WTC11 (cell line): ENCODE data around the gene FBXO40. TPM values are rescaled to one million over a fixed set of nuclear protein-coding genes. Genes with fewer than 3 reads are reported as not detected.
A peak's percentile ranks its signal among the peaks of the same experiment; 100 is the strongest.

Experiments
- ATAC-seq: fragments of 200-7000 bp; cut with Tn5 transposase; 2 replicates; pipeline ENCODE4 v1.10.0; 2021; ENCODE audit warnings: mild to moderate bottlenecking, moderate library complexity
- CTCF ChIA-PET: fragments of 300-600 bp; sonication (Branson Sonifier 250); formaldehyde crosslinking; loops from one replicate; lab custom pipeline; 2021; ENCODE audit warnings: antibody characterized with exemption; lab: Charles Lee
- POLR2A ChIA-PET: fragments of 350-600 bp; sonication (Branson Sonifier 250); formaldehyde crosslinking; loops from one replicate; lab custom pipeline; 2021; ENCODE audit warnings: antibody characterized with exemption; lab: Charles Lee
- DNase-seq: peaks from one replicate; pipeline ENCODE4 v3.0.0; 2021; ENCODE audit warnings: low spot score
- H3K27ac Mint-ChIP-seq: 2 replicates; pipeline ENCODE4 v1.8.0; 2021; ENCODE audit warnings: mixed read lengths
- H3K27me3 Mint-ChIP-seq: 2 replicates; pipeline ENCODE4 v1.8.0; 2021; ENCODE audit warnings: low read depth, mild to moderate bottlenecking, moderate library complexity, mixed read lengths
- H3K36me3 Mint-ChIP-seq: 2 replicates; pipeline ENCODE4 v1.8.0; 2021; ENCODE audit warnings: mixed read lengths
- H3K4me1 Mint-ChIP-seq: 2 replicates; pipeline ENCODE4 v1.8.0; 2022; ENCODE audit warnings: mixed read lengths
- H3K4me3 Mint-ChIP-seq: 2 replicates; pipeline ENCODE4 v1.8.0; 2021; ENCODE audit warnings: mild to moderate bottlenecking, moderate library complexity, mixed read lengths
- H3K9me3 Mint-ChIP-seq: 2 replicates; pipeline ENCODE4 v1.8.0; 2021; ENCODE audit warnings: mixed read lengths
- ARID4B ChIP-seq: sonication (generic); formaldehyde crosslinking; IDR thresholded peaks from 2 replicates; pipeline ENCODE4 v1.8.0; 2023; ENCODE audit warnings: missing genetic modification reagents, mild to moderate bottlenecking, borderline replicate concordance
- ATF3 ChIP-seq: sonication (generic); formaldehyde crosslinking; conservative IDR thresholded peaks from 2 replicates; pipeline ENCODE4 v1.8.1; 2022; ENCODE audit warnings: mild to moderate bottlenecking, missing genetic modification reagents
- CREM ChIP-seq: sonication (generic); formaldehyde crosslinking; IDR thresholded peaks from 2 replicates; pipeline ENCODE4 v1.8.1; 2022; ENCODE audit warnings: mild to moderate bottlenecking, missing genetic modification reagents, moderate library complexity
- ESRRA ChIP-seq: sonication (generic); formaldehyde crosslinking; IDR thresholded peaks from 2 replicates; pipeline ENCODE4 v1.8.1; 2022; ENCODE audit warnings: mild to moderate bottlenecking, missing genetic modification reagents, borderline replicate concordance
- FOXK1 ChIP-seq: sonication (generic); formaldehyde crosslinking; IDR thresholded peaks from 2 replicates; pipeline ENCODE4 v1.8.0; 2022; ENCODE audit warnings: mild to moderate bottlenecking, moderate library complexity, missing genetic modification reagents
- GRHL2 ChIP-seq: fragments of 250-450 bp; sonication (Bioruptor Pico); IDR thresholded peaks from 2 replicates; pipeline ENCODE4 v1.8.0; 2022; ENCODE audit warnings: mild to moderate bottlenecking, moderate library complexity; ENCODE audit not compliant: insufficient replicate concordance, severe bottlenecking
- HMGXB4 ChIP-seq: sonication (generic); formaldehyde crosslinking; IDR thresholded peaks from 2 replicates; pipeline ENCODE4 v1.8.1; 2023; ENCODE audit warnings: mild to moderate bottlenecking, moderate library complexity, missing genetic modification reagents
- JUN ChIP-seq: sonication (generic); formaldehyde crosslinking; IDR thresholded peaks from 2 replicates; pipeline ENCODE4 v1.8.0; 2023; ENCODE audit warnings: mild to moderate bottlenecking, missing genetic modification reagents
- NFATC4 ChIP-seq: fragments of 250-450 bp; sonication (Bioruptor Pico); IDR thresholded peaks from 2 replicates; pipeline ENCODE4 v1.9.0; 2021; ENCODE audit warnings: mild to moderate bottlenecking
- NFE2L1 ChIP-seq: sonication (generic); formaldehyde crosslinking; IDR thresholded peaks from 2 replicates; pipeline ENCODE4 v1.8.1; 2023; ENCODE audit warnings: missing genetic modification reagents
- NR1H2 ChIP-seq: sonication (generic); formaldehyde crosslinking; IDR thresholded peaks from 2 replicates; pipeline ENCODE4 v1.9.0; 2021; ENCODE audit warnings: mild to moderate bottlenecking, moderate library complexity, missing genetic modification reagents
- SOX15 ChIP-seq: fragments of 250-450 bp; sonication (Bioruptor Pico); IDR thresholded peaks from 2 replicates; pipeline ENCODE4 v1.9.0; 2021; ENCODE audit warnings: mild to moderate bottlenecking
- TCF7 ChIP-seq: sonication (generic); formaldehyde crosslinking; IDR thresholded peaks from 2 replicates; pipeline ENCODE4 v1.8.0; 2022; ENCODE audit warnings: mild to moderate bottlenecking, low read depth, missing genetic modification reagents, moderate library complexity
- ZNF232 ChIP-seq: sonication (generic); formaldehyde crosslinking; IDR thresholded peaks from 2 replicates; pipeline ENCODE4 v1.8.0; 2022; ENCODE audit warnings: mild to moderate bottlenecking, missing genetic modification reagents
- ZNF317 ChIP-seq: sonication (generic); formaldehyde crosslinking; IDR thresholded peaks from 2 replicates; pipeline ENCODE4 v1.8.1; 2023; ENCODE audit warnings: low read depth, mild to moderate bottlenecking, moderate library complexity, missing genetic modification reagents, borderline replicate concordance
- ZNF396 ChIP-seq: fragments of 250-450 bp; sonication (Bioruptor Pico); IDR thresholded peaks from 2 replicates; pipeline ENCODE4 v1.8.0; 2021; ENCODE audit warnings: mild to moderate bottlenecking, moderate library complexity, borderline replicate concordance
- ZNF423 ChIP-seq: fragments of 250-450 bp; sonication (Bioruptor Pico); IDR thresholded peaks from 2 replicates; pipeline ENCODE4 v2.1.2; 2022; ENCODE audit warnings: mild to moderate bottlenecking, moderate library complexity
- total RNA-seq: library from RNA; stranded (reverse); gene quantifications from 3 replicates; pipeline ENCODE4 v1.2.3, GENCODE V29; 2021
- TF ChIP-seq, protein P1 (sequence below): sonication (generic); formaldehyde crosslinking; IDR thresholded peaks from 2 replicates; pipeline ENCODE4 v1.8.1; 2022; ENCODE audit warnings: missing genetic modification reagents, borderline replicate concordance
- TF ChIP-seq, protein P2 (sequence below): fragments of 200-600 bp; IDR thresholded peaks from 2 replicates; pipeline ENCODE4 v1.8.0; 2022; ENCODE audit warnings: antibody characterized with exemption

The FBXO40 gene
- total RNA-seq, 1 experiment from 2014 or later = 0.04 TPM

- TF ChIP-seq NFE2L1 (no peak), ZNF423 (CRISPR knock-in tag) (no peak), ZNF232 (no peak), ZNF396 (CRISPR knock-in tag) (no peak), NFATC4 (no peak), CREM (CRISPR knock-in tag) (no peak), ARID4B (CRISPR knock-in tag) (no peak), NR1H2 (no peak), ATF3 (no peak), ZNF317 (CRISPR knock-in tag) (no peak)
- TF ChIP-seq, all 79 proteins: peak for 0
Measured at GRCh38 chr3:121662742-121663141, 69.6 kb downstream of the FBXO40 start (continued).

GRCh38 chr3:121663171-121663847 is 70.1 kb downstream of the FBXO40 start:
- DNase-seq (no peak), ATAC-seq (no peak; the same call in 1 of the 2 replicates)
- Mint-ChIP-seq H3K9me3 (no peaks in the 10 kb centered on the region), H3K27ac (peak overlapping the region; percentile 18; the same call in 1 of the 2 replicates), H3K4me3 (no peak overlapping the region), H3K27me3 (no peaks in the 10 kb centered on the region), H3K4me1 (peaks cover 21% of the 10 kb centered on the region), H3K36me3 (peaks cover 35% of the 10 kb centered on the region)
- ChIA-PET POLR2A (no interaction called here), CTCF (interaction anchor here (0.6 kb wide), 1 partner anchor 110 kb away, joined by 5 read pairs; no protein-coding TSS in a partner anchor)
- TF ChIP-seq SOX15 (CRISPR knock-in tag) (no peak), FOXK1 (CRISPR knock-in tag) (no peak), JUN (no peak)
- TF ChIP-seq, protein P1, sequence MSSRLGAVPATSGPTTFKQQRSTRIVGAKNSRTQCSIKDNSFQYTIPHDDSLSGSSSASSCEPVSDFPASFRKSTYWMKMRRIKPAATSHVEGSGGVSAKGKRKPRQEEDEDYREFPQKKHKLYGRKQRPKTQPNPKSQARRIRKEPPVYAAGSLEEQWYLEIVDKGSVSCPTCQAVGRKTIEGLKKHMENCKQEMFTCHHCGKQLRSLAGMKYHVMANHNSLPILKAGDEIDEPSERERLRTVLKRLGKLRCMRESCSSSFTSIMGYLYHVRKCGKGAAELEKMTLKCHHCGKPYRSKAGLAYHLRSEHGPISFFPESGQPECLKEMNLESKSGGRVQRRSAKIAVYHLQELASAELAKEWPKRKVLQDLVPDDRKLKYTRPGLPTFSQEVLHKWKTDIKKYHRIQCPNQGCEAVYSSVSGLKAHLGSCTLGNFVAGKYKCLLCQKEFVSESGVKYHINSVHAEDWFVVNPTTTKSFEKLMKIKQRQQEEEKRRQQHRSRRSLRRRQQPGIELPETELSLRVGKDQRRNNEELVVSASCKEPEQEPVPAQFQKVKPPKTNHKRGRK (CRISPR knock-in tag) = no peak

DNA sequence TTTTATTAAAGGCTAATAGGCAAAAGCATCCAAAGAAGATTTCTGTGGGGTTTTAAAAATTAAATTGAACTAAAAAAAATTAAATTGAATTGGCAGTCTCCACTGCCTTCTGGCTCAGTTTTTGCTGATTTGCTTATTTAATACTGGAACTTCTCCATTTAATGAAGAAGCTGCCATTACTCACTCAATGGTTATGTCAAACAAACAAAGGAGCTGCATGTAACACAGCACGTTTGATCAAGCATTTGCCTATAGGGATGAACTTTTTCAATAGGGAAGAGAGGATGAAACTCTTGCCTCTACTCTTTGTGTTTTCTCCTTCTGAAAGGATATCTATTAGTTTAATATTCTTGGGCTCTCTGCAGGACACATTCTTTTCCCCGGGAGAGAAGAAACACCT is 72.3 kb downstream of the FBXO40 start:
- no peak for ATAC-seq
- CTCF ChIA-PET = no interaction called here
- no peaks in the 10 kb centered on the region for H3K27me3 Mint-ChIP-seq
- H3K27ac Mint-ChIP-seq = no peak overlapping the region
- TF ChIP-seq, protein P2, sequence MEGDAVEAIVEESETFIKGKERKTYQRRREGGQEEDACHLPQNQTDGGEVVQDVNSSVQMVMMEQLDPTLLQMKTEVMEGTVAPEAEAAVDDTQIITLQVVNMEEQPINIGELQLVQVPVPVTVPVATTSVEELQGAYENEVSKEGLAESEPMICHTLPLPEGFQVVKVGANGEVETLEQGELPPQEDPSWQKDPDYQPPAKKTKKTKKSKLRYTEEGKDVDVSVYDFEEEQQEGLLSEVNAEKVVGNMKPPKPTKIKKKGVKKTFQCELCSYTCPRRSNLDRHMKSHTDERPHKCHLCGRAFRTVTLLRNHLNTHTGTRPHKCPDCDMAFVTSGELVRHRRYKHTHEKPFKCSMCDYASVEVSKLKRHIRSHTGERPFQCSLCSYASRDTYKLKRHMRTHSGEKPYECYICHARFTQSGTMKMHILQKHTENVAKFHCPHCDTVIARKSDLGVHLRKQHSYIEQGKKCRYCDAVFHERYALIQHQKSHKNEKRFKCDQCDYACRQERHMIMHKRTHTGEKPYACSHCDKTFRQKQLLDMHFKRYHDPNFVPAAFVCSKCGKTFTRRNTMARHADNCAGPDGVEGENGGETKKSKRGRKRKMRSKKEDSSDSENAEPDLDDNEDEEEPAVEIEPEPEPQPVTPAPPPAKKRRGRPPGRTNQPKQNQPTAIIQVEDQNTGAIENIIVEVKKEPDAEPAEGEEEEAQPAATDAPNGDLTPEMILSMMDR = no peak
- TF ChIP-seq NFE2L1 = no peak
- no peak for TF ChIP-seq GRHL2 (CRISPR knock-in tag)
- no peak for TF ChIP-seq HMGXB4 (CRISPR knock-in tag)
- no peak for TF ChIP-seq ESRRA (CRISPR knock-in tag)
- TF ChIP-seq TCF7 (CRISPR knock-in tag) = no peak
- TF ChIP-seq, all 79 proteins: peak for 0
- Mint-ChIP-seq H3K9me3 (no peaks in the 10 kb centered on the region), H3K4me1 (peaks cover 18% of the 10 kb centered on the region), H3K36me3 (peaks cover 41% of the 10 kb centered on the region), H3K4me3 (no peak overlapping the region)
- POLR2A ChIA-PET = no interaction called here
- DNase-seq = no peak
